ENCODE data around the gene JAK3. TPM values are rescaled to one million over a fixed set of nuclear protein-coding genes. Genes with fewer than 3 reads are reported as not detected.
"Not testable (repeated sequence)": the region's sequence is repeated elsewhere in the genome, so short reads cannot be mapped to it uniquely, and the experiment has no call there.

JAK3 gene
- total RNA-seq, 1 experiment from 2014 or later, result 2.1 TPM

DNA sequence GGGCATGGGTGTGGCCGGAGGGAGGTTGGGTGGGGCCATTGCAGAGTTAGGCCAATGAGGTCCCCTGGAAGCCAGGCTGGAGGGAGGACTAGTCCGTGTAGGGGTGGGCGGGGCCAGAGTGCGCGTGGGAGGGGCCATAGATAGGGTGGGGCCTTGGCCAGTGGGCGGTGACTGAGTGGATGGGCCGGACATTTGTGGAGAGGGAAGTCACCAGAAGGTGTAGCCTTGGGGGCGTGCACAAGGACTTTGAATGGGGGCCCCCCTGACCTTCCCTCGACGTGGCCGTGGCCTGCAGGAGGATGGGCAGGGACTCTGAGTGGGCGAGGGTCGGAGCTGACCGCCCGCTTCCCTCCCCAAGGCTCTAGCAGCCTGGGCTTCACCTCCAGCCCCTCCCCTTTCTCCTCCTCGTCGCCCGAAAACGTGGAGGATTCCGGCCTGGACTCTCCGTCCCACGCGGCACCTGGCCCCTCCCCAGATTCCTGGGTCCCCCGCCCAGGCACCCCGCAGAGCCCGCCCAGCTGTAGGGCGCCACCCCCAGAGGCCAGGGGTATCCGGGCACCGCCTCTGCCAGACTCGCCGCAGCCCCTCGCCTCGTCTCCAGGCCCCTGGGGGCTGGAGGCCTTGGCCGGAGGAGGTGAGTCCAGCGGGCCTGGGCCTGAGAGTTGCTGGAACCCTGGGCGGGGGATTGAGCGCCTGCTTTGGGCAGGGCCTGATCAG, 69.4 kb downstream of the JAK3 start:
- ChIA-PET POLR2A (no interaction called here), CTCF (interaction anchor here (0.6 kb wide), 1 partner anchor 282 kb away, joined by 3 read pairs; no protein-coding TSS in a partner anchor)
- intact Hi-C loops (cut with micrococcal nuclease; ENCODE audit: unreplicated experiment), result no loop called here
- DNase-seq (ENCODE audit: low read depth, low spot score) (no peak), ATAC-seq (peak; percentile 74)
- TF ChIP-seq, protein P1, sequence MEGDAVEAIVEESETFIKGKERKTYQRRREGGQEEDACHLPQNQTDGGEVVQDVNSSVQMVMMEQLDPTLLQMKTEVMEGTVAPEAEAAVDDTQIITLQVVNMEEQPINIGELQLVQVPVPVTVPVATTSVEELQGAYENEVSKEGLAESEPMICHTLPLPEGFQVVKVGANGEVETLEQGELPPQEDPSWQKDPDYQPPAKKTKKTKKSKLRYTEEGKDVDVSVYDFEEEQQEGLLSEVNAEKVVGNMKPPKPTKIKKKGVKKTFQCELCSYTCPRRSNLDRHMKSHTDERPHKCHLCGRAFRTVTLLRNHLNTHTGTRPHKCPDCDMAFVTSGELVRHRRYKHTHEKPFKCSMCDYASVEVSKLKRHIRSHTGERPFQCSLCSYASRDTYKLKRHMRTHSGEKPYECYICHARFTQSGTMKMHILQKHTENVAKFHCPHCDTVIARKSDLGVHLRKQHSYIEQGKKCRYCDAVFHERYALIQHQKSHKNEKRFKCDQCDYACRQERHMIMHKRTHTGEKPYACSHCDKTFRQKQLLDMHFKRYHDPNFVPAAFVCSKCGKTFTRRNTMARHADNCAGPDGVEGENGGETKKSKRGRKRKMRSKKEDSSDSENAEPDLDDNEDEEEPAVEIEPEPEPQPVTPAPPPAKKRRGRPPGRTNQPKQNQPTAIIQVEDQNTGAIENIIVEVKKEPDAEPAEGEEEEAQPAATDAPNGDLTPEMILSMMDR (IDR thresholded peaks at IDR 0.05), result no peak
- TF ChIP-seq TCF7L2 (IDR thresholded peaks at IDR 0.05; ENCODE audit: low read depth, low read length), result no peak
- TF ChIP-seq, protein P2, sequence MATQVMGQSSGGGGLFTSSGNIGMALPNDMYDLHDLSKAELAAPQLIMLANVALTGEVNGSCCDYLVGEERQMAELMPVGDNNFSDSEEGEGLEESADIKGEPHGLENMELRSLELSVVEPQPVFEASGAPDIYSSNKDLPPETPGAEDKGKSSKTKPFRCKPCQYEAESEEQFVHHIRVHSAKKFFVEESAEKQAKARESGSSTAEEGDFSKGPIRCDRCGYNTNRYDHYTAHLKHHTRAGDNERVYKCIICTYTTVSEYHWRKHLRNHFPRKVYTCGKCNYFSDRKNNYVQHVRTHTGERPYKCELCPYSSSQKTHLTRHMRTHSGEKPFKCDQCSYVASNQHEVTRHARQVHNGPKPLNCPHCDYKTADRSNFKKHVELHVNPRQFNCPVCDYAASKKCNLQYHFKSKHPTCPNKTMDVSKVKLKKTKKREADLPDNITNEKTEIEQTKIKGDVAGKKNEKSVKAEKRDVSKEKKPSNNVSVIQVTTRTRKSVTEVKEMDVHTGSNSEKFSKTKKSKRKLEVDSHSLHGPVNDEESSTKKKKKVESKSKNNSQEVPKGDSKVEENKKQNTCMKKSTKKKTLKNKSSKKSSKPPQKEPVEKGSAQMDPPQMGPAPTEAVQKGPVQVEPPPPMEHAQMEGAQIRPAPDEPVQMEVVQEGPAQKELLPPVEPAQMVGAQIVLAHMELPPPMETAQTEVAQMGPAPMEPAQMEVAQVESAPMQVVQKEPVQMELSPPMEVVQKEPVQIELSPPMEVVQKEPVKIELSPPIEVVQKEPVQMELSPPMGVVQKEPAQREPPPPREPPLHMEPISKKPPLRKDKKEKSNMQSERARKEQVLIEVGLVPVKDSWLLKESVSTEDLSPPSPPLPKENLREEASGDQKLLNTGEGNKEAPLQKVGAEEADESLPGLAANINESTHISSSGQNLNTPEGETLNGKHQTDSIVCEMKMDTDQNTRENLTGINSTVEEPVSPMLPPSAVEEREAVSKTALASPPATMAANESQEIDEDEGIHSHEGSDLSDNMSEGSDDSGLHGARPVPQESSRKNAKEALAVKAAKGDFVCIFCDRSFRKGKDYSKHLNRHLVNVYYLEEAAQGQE (IDR thresholded peaks at IDR 0.05; ENCODE audit: insufficient read depth in 1 of 2, low read depth in 2 of 2, low read length in 1 of 2), result no peak
- TF ChIP-seq SIN3A (IDR thresholded peaks at IDR 0.05; ENCODE audit: borderline replicate concordance, insufficient read depth, low read depth, low read length), result no peak
- no peak for TF ChIP-seq POLR2AphosphoS5 (IDR thresholded peaks at IDR 0.05; ENCODE audit: low read depth, low read length)
- no peaks in the 10 kb centered on the region for H3K9me3 ChIP-seq (ENCODE audit: control insufficient read depth, insufficient read depth, low read depth, low read length)
- H3K36me3 ChIP-seq (ENCODE audit: control insufficient read depth, insufficient read depth, low read length), result no peaks in the 10 kb centered on the region; the same call in 1 of the 2 replicates
- in situ Hi-C loops (cut with HindIII; ENCODE audit: low pct_unique_long_range_greater_than_20kb, low sequenced_read_pairs), result no loop called here
- 0 out of 2 replicates have a peak, but pooled peaks cover 3% of the 10 kb centered on the region for H3K4me1 ChIP-seq (ENCODE audit: control insufficient read depth, insufficient read depth, low read length)
- H3K4me3 ChIP-seq (ENCODE audit: low read depth in 2 of 2, low read length in 2 of 2), result no peak overlapping the region
- BruUV-seq (replicated peaks), result no TSS peak
- H3K27me3 ChIP-seq (ENCODE audit: control insufficient read depth, insufficient read depth, low read length), result no peaks in the 10 kb centered on the region
- H3K27ac ChIP-seq (ENCODE audit: low read length), result no peak overlapping the region

DNA sequence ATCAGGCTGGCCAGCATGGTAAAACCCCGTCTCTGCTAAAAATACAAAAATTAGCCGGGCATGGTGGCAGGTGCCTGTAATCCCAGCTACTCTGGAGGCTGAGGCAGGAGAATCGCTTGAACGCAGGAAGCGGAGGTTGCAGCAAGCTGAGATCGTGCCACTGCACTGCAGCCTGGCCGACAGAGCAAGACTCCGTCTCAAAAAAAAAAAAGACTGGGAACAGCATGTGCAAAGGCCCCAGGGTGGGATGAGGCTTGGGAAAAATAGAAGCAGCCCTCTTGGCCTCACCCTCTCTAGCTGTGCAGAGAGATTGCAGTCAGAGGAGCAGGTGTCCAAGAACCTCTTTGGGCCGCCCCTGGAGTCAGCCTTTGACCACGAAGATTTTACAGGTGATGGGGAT, 69.9 kb downstream of the JAK3 start:
- H3K9me3 ChIP-seq (ENCODE audit: control insufficient read depth, insufficient read depth, low read depth, low read length); BruUV-seq (replicated peaks); H3K36me3 ChIP-seq (ENCODE audit: control insufficient read depth, insufficient read depth, low read length); H3K27ac ChIP-seq (ENCODE audit: low read length); H3K4me1 ChIP-seq (ENCODE audit: control insufficient read depth, insufficient read depth, low read length); POLR2A ChIA-PET; H3K4me3 ChIP-seq (ENCODE audit: low read depth in 2 of 2, low read length in 2 of 2); H3K27me3 ChIP-seq (ENCODE audit: control insufficient read depth, insufficient read depth, low read length); ATAC-seq; DNase-seq (ENCODE audit: low read depth, low spot score); in situ Hi-C loops (cut with HindIII; ENCODE audit: low pct_unique_long_range_greater_than_20kb, low sequenced_read_pairs); intact Hi-C loops (cut with micrococcal nuclease; ENCODE audit: unreplicated experiment): not testable (repeated sequence)
- CTCF ChIA-PET, result interaction anchor here (0.6 kb wide), 1 partner anchor 282 kb away, joined by 3 read pairs; no protein-coding TSS in a partner anchor

All from Panc1 (cell line).